K562 (cell line): ENCODE data around the gene ATP2A1. TPM values are rescaled to one million over a fixed set of nuclear protein-coding genes. Genes with fewer than 3 reads are reported as not detected.

Experiments used
- ATAC-seq: fragments of 200-7000 bp; cut with Tn5 transposase; 3 replicates; pipeline ENCODE4 v1.9.1; 2020; ENCODE audit warnings: moderate library complexity
- BruUV-seq: library from RNA; stranded (reverse); fragments of 400-500 nt; replicated peaks from 2 replicates; lab custom pipeline; 2021; lab: Mats Ljungman, UMichigan
- CTCF ChIA-PET: fragments of 300-600 bp; formaldehyde crosslinking; extraction: SDS; loops from one replicate; lab custom pipeline; 2021; ENCODE audit warnings: low intra/inter-chr PET ratio; lab: Yijun Ruan, JAX
- POLR2A ChIA-PET: fragments of 300-600, 350-650 bp; sonication (Branson Sonifier 250); formaldehyde crosslinking; extraction: SDS; loops from one replicate; lab custom pipeline; 2021; ENCODE audit warnings: antibody characterized with exemption, inconsistent platforms; lab: Yijun Ruan, JAX
- DNase-seq, 4 experiments: peaks; one replicate each; pipeline versions ENCODE4 v3.0.0 to v3.0.0-alpha.2; 2011 to 2018; ENCODE audit warnings: low spot score in 3 of 4, mixed read lengths in 3 of 4; ENCODE audit errors: extremely low read depth in 1 of 4
- FAIRE-seq: peaks from 2 replicates; lab custom pipeline; 2011; peaks lifted over from hg19 to GRCh38; lab: Jason Lieb, UNC
- H2AFZ ChIP-seq: 2 replicates; pipeline ENCODE4 v1.6.0; 2011; ENCODE audit warnings: low read depth, low read length, control low read depth, inconsistent platforms
- H3K27ac ChIP-seq: fragments of 200-600 bp; 3 replicates; pipeline ENCODE4 v1.8.0; 2011; ENCODE audit warnings: low read depth, mild to moderate bottlenecking, control low read depth, inconsistent platforms, low read length, moderate library complexity, mixed read lengths; ENCODE audit errors: extremely low read depth
- H3K27me3 ChIP-seq, 2 experiments: fragments of 300-600 bp in 1 of 2; 2 replicates in 1 of 2; 3 replicates in 1 of 2; pipeline versions ENCODE4 v1.6.0 to v1.8.0; 2011; ENCODE audit warnings: inconsistent platforms in 2 of 2, low read length in 2 of 2, mild to moderate bottlenecking in 1 of 2, mixed read lengths in 1 of 2, moderate library complexity in 1 of 2; ENCODE audit not compliant: control insufficient read depth in 2 of 2, insufficient read depth in 2 of 2
- H3K36me3 ChIP-seq: fragments of 300-600 bp; 3 replicates; pipeline ENCODE4 v1.8.0; 2011; ENCODE audit warnings: mild to moderate bottlenecking, low read length, inconsistent platforms; ENCODE audit not compliant: control insufficient read depth, insufficient read depth
- H3K4me1 ChIP-seq, 2 experiments: fragments of 200-600 bp in 1 of 2; replicated peaks in 1 of 2; 2 replicates in 1 of 2; 3 replicates in 1 of 2; pipeline versions ENCODE4 v1.5.1 to v1.8.0; 2011; ENCODE audit warnings: inconsistent platforms in 2 of 2, low read length in 2 of 2, mild to moderate bottlenecking in 1 of 2, mixed read lengths in 1 of 2, moderate library complexity in 1 of 2; ENCODE audit not compliant: control insufficient read depth in 2 of 2, insufficient read depth in 2 of 2
- H3K4me2 ChIP-seq: 2 replicates; pipeline ENCODE4 v1.6.1; 2011; ENCODE audit warnings: low read length, control low read depth, inconsistent platforms, mixed read lengths; ENCODE audit not compliant: insufficient read depth
- H3K4me3 ChIP-seq: fragments of 200-600 bp; sonication (generic), shearing (Covaris generic); 2 replicates; pipeline ENCODE4 v1.5.1; 2016; ENCODE audit warnings: control low read depth, inconsistent platforms
- H3K79me2 ChIP-seq: fragments of 200-600 bp; 3 replicates; pipeline ENCODE4 v1.8.0; 2011; ENCODE audit warnings: low read length, inconsistent platforms; ENCODE audit not compliant: control insufficient read depth, insufficient read depth
- H3K9ac ChIP-seq, 2 experiments: 2 replicates each; pipeline versions ENCODE4 v1.6.0 to v1.6.1; 2011; ENCODE audit warnings: low read depth in 2 of 2, low read length in 2 of 2, control low read depth in 1 of 2, inconsistent platforms in 1 of 2, mild to moderate bottlenecking in 1 of 2, mixed read lengths in 1 of 2; ENCODE audit not compliant: insufficient read depth in 1 of 2
- H3K9me1 ChIP-seq: one replicate; pipeline ENCODE4 v1.6.0; 2011; ENCODE audit warnings: inconsistent platforms, mild to moderate bottlenecking, low read length, moderate library complexity; ENCODE audit not compliant: control insufficient read depth, insufficient read depth
- H3K9me3 ChIP-seq: replicated peaks from 2 replicates; pipeline ENCODE4 v1.5.1; 2011; ENCODE audit warnings: low read depth, low read length, inconsistent platforms; ENCODE audit not compliant: control insufficient read depth, insufficient read depth
- H4K20me1 ChIP-seq: replicated peaks from 2 replicates; pipeline ENCODE4 v1.6.1; 2011; ENCODE audit warnings: low read length, inconsistent platforms, mixed read lengths; ENCODE audit not compliant: control insufficient read depth, insufficient read depth
- CAMTA2 ChIP-seq: fragments of 250-450 bp; sonication (Bioruptor Pico); conservative IDR thresholded peaks from 2 replicates; pipeline ENCODE4 v1.5.1; 2022
- CCNT2 ChIP-seq: IDR thresholded peaks from 2 replicates; pipeline ENCODE4 v1.6.1; 2011; ENCODE audit warnings: borderline replicate concordance, low read depth, mild to moderate bottlenecking, moderate library complexity, mixed read lengths, low read length; ENCODE audit not compliant: insufficient read length; ENCODE audit errors: extremely low read depth
- CHD1 ChIP-seq: fragments of 200-600 bp; sonication (generic); IDR thresholded peaks from one replicate; pipeline ENCODE4 v1.6.1; 2012; ENCODE audit warnings: mild to moderate bottlenecking, moderate library complexity, low read length, inconsistent platforms
- ELF1 ChIP-seq: fragments of 200-800 bp; sonication (Bioruptor generic); IDR thresholded peaks from 2 replicates; pipeline ENCODE4 v1.6.1; 2016; ENCODE audit warnings: missing genetic modification characterization, missing compliant biosample characterization
- ETV1 ChIP-seq: fragments of 450-650 bp; conservative IDR thresholded peaks from 2 replicates; pipeline ENCODE4 v1.6.1; 2016; ENCODE audit warnings: missing genetic modification characterization, control low read depth, low read depth, missing compliant biosample characterization
- FOXA3 ChIP-seq, 2 experiments: fragments of 450-650 bp in 1 of 2; sonication (generic) in 1 of 2; formaldehyde crosslinking; IDR thresholded peaks in 1 of 2; conservative IDR thresholded peaks in 1 of 2; 2 replicates each; pipeline versions ENCODE4 v1.4.0 to v1.8.0; 2020 to 2022; ENCODE audit warnings: mild to moderate bottlenecking in 2 of 2, missing genetic modification reagents in 1 of 2
- FOXK1 ChIP-seq: sonication (generic); formaldehyde crosslinking; IDR thresholded peaks from 2 replicates; pipeline ENCODE4 v1.8.0; 2022; ENCODE audit warnings: missing genetic modification reagents, mild to moderate bottlenecking, borderline replicate concordance
- FOXM1 ChIP-seq, 2 experiments: fragments of 450-650 bp in 1 of 2; sonication (generic) in 1 of 2; formaldehyde crosslinking in 1 of 2; IDR thresholded peaks; 2 replicates each; pipeline versions ENCODE4 v1.6.1 to v1.9.0; 2017 to 2022; ENCODE audit warnings: low read depth in 2 of 2, mild to moderate bottlenecking in 2 of 2, missing genetic modification reagents in 1 of 2, moderate library complexity in 1 of 2
- GATAD2A ChIP-seq: fragments of 450-650 bp; IDR thresholded peaks from 2 replicates; pipeline ENCODE4 v1.6.1; 2017
- ILF3 ChIP-seq: fragments of 450-650 bp; IDR thresholded peaks from 2 replicates; pipeline ENCODE4 v1.6.1; 2018; ENCODE audit warnings: antibody characterized with exemption, mild to moderate bottlenecking, moderate library complexity, borderline replicate concordance
- JUNB ChIP-seq: fragments of 450-650 bp; formaldehyde crosslinking; conservative IDR thresholded peaks from 2 replicates; pipeline ENCODE4 v1.4.0; 2020; ENCODE audit warnings: mild to moderate bottlenecking
- PYGO2 ChIP-seq: fragments of 450-650 bp; IDR thresholded peaks from 2 replicates; pipeline ENCODE4 v1.6.1; 2016; ENCODE audit warnings: mild to moderate bottlenecking, missing genetic modification characterization, moderate library complexity, missing compliant biosample characterization
- USF2 ChIP-seq: sonication (generic); formaldehyde crosslinking; IDR thresholded peaks from 2 replicates; pipeline ENCODE4 v1.5.0; 2020; ENCODE audit warnings: missing genetic modification reagents
- YY1 ChIP-seq, 3 experiments: IDR thresholded peaks; 2 replicates each; pipeline ENCODE4 v1.6.1; 2011; ENCODE audit warnings: low read length in 2 of 3, mild to moderate bottlenecking in 2 of 3, moderate library complexity in 2 of 3, borderline replicate concordance in 1 of 3, control low read depth in 1 of 3, low read depth in 1 of 3; ENCODE audit not compliant: insufficient read depth in 3 of 3, insufficient replicate concordance in 2 of 3, control insufficient read depth in 1 of 3, insufficient read length in 1 of 3; ENCODE audit errors: extremely low read depth in 1 of 3
- ZBTB1 ChIP-seq: sonication (generic); formaldehyde crosslinking; IDR thresholded peaks from 2 replicates; pipeline ENCODE4 v1.8.1; 2023; ENCODE audit warnings: missing genetic modification reagents, low read depth, mild to moderate bottlenecking, borderline replicate concordance
- ZBTB7A ChIP-seq: IDR thresholded peaks from 2 replicates; pipeline ENCODE4 v1.6.1; 2011; ENCODE audit warnings: low read depth, mild to moderate bottlenecking, low read length, moderate library complexity, borderline replicate concordance; ENCODE audit not compliant: control insufficient read depth
- ZNF224 ChIP-seq: sonication (generic); formaldehyde crosslinking; IDR thresholded peaks from 2 replicates; pipeline ENCODE4 v1.8.0; 2022; ENCODE audit warnings: mild to moderate bottlenecking, missing genetic modification reagents
- ZNF282 ChIP-seq: sonication (generic); formaldehyde crosslinking; IDR thresholded peaks from 2 replicates; pipeline ENCODE4 v1.8.1; 2023; ENCODE audit warnings: missing genetic modification reagents
- ZNF431 ChIP-seq: sonication (generic); formaldehyde crosslinking; IDR thresholded peaks from 2 replicates; pipeline ENCODE4 v1.8.0; 2022; ENCODE audit warnings: mild to moderate bottlenecking, missing genetic modification reagents
- WGBS: fragments of 100-300 bp; shearing (Covaris generic); methylation state at CpG from one replicate; pipeline ENCODE4 v1.1.6; 2016; ENCODE audit warnings: low coverage, mixed read lengths; ENCODE audit not compliant: insufficient coverage; ENCODE audit errors: missing lambda C conversion rate; 5-methylcytosine and 5-hydroxymethylcytosine counted together
- in situ Hi-C: fragments of 300-500 bp; cut with MboI; formaldehyde crosslinking; loops from 4 replicates; pipeline ENCODE4 v1.15.0; 2018; ENCODE audit warnings: inconsistent platforms, mixed read lengths
- intact Hi-C: fragments of 100-400 bp; cut with micrococcal nuclease; formaldehyde crosslinking; loops from 2 replicates; pipeline ENCODE4 v1.14.2; 2022
- polyA plus RNA-seq, 8 experiments: library from polyadenylated mRNA; depleted of rRNA in 4 of 8; stranded (reverse) in 5 of 8; unstranded in 3 of 8; fragments of >200 nt; fragmentation: Nextera tagmentation in 2 of 8; fragmentation: Illumina TruSeq in 1 of 8; extraction: Ambion mirVana in 2 of 8; extraction: Trizol in 1 of 8; gene quantifications; 2 replicates each; pipeline versions ENCODE4 v1.2.1 to v1.2.3, GENCODE V29; 2011 to 2014; ENCODE audit warnings: inconsistent platforms in 1 of 8, missing spikeins in 1 of 8
- total RNA-seq, 7 experiments: library from RNA; depleted of rRNA in 6 of 7; stranded (reverse); fragments of >200 nt in 6 of 7; fragmentation: Illumina TruSeq in 2 of 7; extraction: Trizol in 2 of 7; gene quantifications; 2 replicates each; pipeline versions ENCODE4 v1.2.1 to v1.2.3, GENCODE V29; 2011 to 2021; ENCODE audit warnings: low replicate concordance in 1 of 7

Gene ATP2A1
- total and polyA plus RNA-seq, 9 of the 15 experiments (the other 6 are each of a cell fraction or from before 2014, with no cell fraction given), result 0.25 to 2.6 (median 0.65) TPM

GRCh38 chr16:28863929-28864793, 14.1 kb upstream of the ATP2A1 start:
- no peaks in the 10 kb centered on the region for H3K9me3 ChIP-seq
- BruUV-seq, result no TSS peak
- FAIRE-seq, result peak; percentile 54
- H4K20me1 ChIP-seq, result peaks cover 9% of the 10 kb centered on the region; the same call in 1 of the 2 replicates
- ATAC-seq, result peak; percentile 18
- CTCF ChIA-PET, result interaction anchor here (0.8 kb wide), 1 partner anchor 18 kb away, joined by 5 read pairs; the partner anchor contains the start of gene TUFM
- 1% methylated on average over 37 of the region's 42 CpGs for WGBS
- peaks cover 14 to 28% of the 10 kb centered on the region in 2 experiments for H3K4me1 ChIP-seq
- peak overlapping the region; percentile 99 for H2AFZ ChIP-seq
- peak overlapping the region; percentile 88 for H3K4me3 ChIP-seq
- in situ Hi-C loops, result no loop called here
- peaks cover 39% of the 10 kb centered on the region; the same call in 2 of the 3 replicates for H3K36me3 ChIP-seq
- no peaks in the 10 kb centered on the region for H3K9me1 ChIP-seq
- H3K27me3 ChIP-seq, result no peaks in the 10 kb centered on the region
- peak overlapping the region; percentile 99 for H3K4me2 ChIP-seq
- intact Hi-C loops, result loop anchor here (1.0 kb wide), 1 partner anchor 18 kb away; the partner anchor contains the start of gene TUFM
- peak in 3 of 4 experiments; percentile 24 to 84 (median 41) for DNase-seq
- POLR2A ChIA-PET, result interaction anchor here (0.6 to 5.6 kb wide), 16 partner anchors 10 to 926 kb away, joined by 3 to 99 read pairs (median 5); partner anchors contain the start of genes CD19 and TUFM
- peaks cover 53% of the 10 kb centered on the region for H3K79me2 ChIP-seq
- peak overlapping the region; percentile 93 to 99 for H3K9ac ChIP-seq
- H3K27ac ChIP-seq, result peak overlapping the region; percentile 99
- TF ChIP-seq CAMTA2, result no peak
- TF ChIP-seq FOXK1 (CRISPR knock-in tag), result no peak
- TF ChIP-seq FOXM1 (IDR thresholded peaks at IDR 0.05; ENCODE audit: low read depth), result no peak
- TF ChIP-seq FOXM1 (CRISPR knock-in tag; IDR thresholded peaks at IDR 0.05; ENCODE audit: low read depth), result no peak
- peak in 2 of 3 experiments; percentile 12 to 16 for TF ChIP-seq YY1 (IDR thresholded peaks at IDR 0.05; ENCODE audit: borderline replicate concordance in 1 of 3, control insufficient read depth in 1 of 3, extremely low read depth in 1 of 3, insufficient read depth in 3 of 3, insufficient read length in 1 of 3, insufficient replicate concordance in 2 of 3, low read depth in 1 of 3, low read length in 2 of 3)
- no peak for TF ChIP-seq ILF3
- TF ChIP-seq ELF1 (tag), result no peak
- no peak for TF ChIP-seq PYGO2 (tag)
- peak; percentile 87 for TF ChIP-seq CHD1
- TF ChIP-seq CCNT2, result peak; percentile 10
- 0 out of 2 replicates have a peak, but pooled peaks have one; percentile 14 for TF ChIP-seq ZBTB1 (CRISPR knock-in tag)
- TF ChIP-seq FOXA3 (CRISPR knock-in tag; conservative IDR thresholded peaks at IDR 0.05 in 1 of 2, IDR thresholded peaks at IDR 0.05 in 1 of 2), result peak in 1 of 2 experiments; percentile 71; a peak in 2 of 4 replicates
- no peak for TF ChIP-seq ZNF431 (CRISPR knock-in tag)
- no peak for TF ChIP-seq ETV1 (tag)
- 0 out of 2 replicates have a peak, but pooled peaks have one; percentile 19 for TF ChIP-seq ZNF282 (CRISPR knock-in tag)
- TF ChIP-seq USF2 (CRISPR knock-in tag), result peak; percentile 23; the same call in 1 of the 2 replicates
- TF ChIP-seq ZBTB7A, result peak; percentile 96
- TF ChIP-seq GATAD2A, result 0 out of 2 replicates have a peak, but pooled peaks have one; percentile 13
- no peak for TF ChIP-seq JUNB (CRISPR knock-in tag)
- no peak for TF ChIP-seq ZNF224 (CRISPR knock-in tag)
